CD14-positive monocyte (primary cell): ENCODE data around the gene BRD9. TPM values are rescaled to one million over a fixed set of nuclear protein-coding genes. Genes with fewer than 3 reads are reported as not detected.

Source experiments
- DNase-seq, 3 donors: peaks; one replicate each; pipeline ENCODE4 v3.0.0-alpha.2; 2011 to 2022
- H2AFZ ChIP-seq: 2 replicates; pipeline ENCODE4 v1.6.0; 2012; ENCODE audit warnings: mild to moderate bottlenecking, low read depth, low read length, inconsistent platforms; ENCODE audit not compliant: insufficient read depth, poor library complexity, severe bottlenecking
- H3K27ac ChIP-seq, 2 donors: 1 replicate in 1 of 2; 2 replicates in 1 of 2; pipeline ENCODE4 v1.5.1; 2012 to 2013; ENCODE audit warnings: low read length in 2 of 2, control low read depth in 1 of 2, inconsistent platforms in 1 of 2, low read depth in 1 of 2, mild to moderate bottlenecking in 1 of 2
- H3K27me3 ChIP-seq, 2 donors: one replicate each; pipeline versions ENCODE4 v1.6.0 to v1.6.1; 2011 to 2013; ENCODE audit warnings: low read length in 2 of 2; ENCODE audit not compliant: control insufficient read depth in 2 of 2, insufficient read depth in 2 of 2
- H3K36me3 ChIP-seq, 2 donors: replicated peaks in 1 of 2; 1 replicate in 1 of 2; 2 replicates in 1 of 2; pipeline versions ENCODE4 v1.5.1 to v1.6.1; 2012 to 2013; ENCODE audit warnings: low read length in 2 of 2, control low read depth in 1 of 2, inconsistent platforms in 1 of 2, mild to moderate bottlenecking in 1 of 2; ENCODE audit not compliant: insufficient read depth in 2 of 2, control insufficient read depth in 1 of 2
- H3K4me1 ChIP-seq, 2 donors: 1 replicate in 1 of 2; 2 replicates in 1 of 2; pipeline versions ENCODE4 v1.5.1 to v1.6.1; 2012 to 2013; ENCODE audit warnings: low read length in 2 of 2, control low read depth in 1 of 2, inconsistent platforms in 1 of 2, mild to moderate bottlenecking in 1 of 2, moderate library complexity in 1 of 2; ENCODE audit not compliant: insufficient read depth in 2 of 2, control insufficient read depth in 1 of 2
- H3K4me2 ChIP-seq: replicated peaks from 2 replicates; pipeline ENCODE3; 2012; ENCODE audit warnings: low read length, moderate library complexity, mild to moderate bottlenecking; ENCODE audit not compliant: poor library complexity, severe bottlenecking; ENCODE audit errors: extremely low read depth
- H3K4me3 ChIP-seq, 3 experiments: fragments of 200-600 bp in 1 of 3; sonication (generic) in 1 of 3; replicated peaks in 1 of 3; 1 replicate in 2 of 3; 2 replicates in 1 of 3; pipeline ENCODE4 v1.5.1; 2011 to 2013; ENCODE audit warnings: low read length in 3 of 3, mild to moderate bottlenecking in 3 of 3, control low read depth in 2 of 3, low read depth in 2 of 3, inconsistent platforms in 1 of 3, moderate library complexity in 1 of 3
- H3K79me2 ChIP-seq: 2 replicates; pipeline ENCODE4 v1.6.0; 2012; ENCODE audit warnings: mild to moderate bottlenecking, control low read depth, inconsistent platforms, low read length, moderate library complexity; ENCODE audit not compliant: insufficient read depth
- H3K9ac ChIP-seq: 2 replicates; pipeline ENCODE4 v1.6.0; 2017; ENCODE audit warnings: low read length, mild to moderate bottlenecking; ENCODE audit not compliant: insufficient read depth, poor library complexity, severe bottlenecking
- H3K9me3 ChIP-seq, 2 donors: replicated peaks in 1 of 2; 1 replicate in 1 of 2; 2 replicates in 1 of 2; pipeline versions ENCODE4 v1.5.1 to v1.6.1; 2012 to 2013; ENCODE audit warnings: low read length in 2 of 2, control low read depth in 1 of 2; ENCODE audit not compliant: control insufficient read depth in 1 of 2, insufficient read depth in 1 of 2
- H4K20me1 ChIP-seq: 2 replicates; pipeline ENCODE4 v1.6.0; 2012; ENCODE audit warnings: mild to moderate bottlenecking, low read length, control low read depth, moderate library complexity; ENCODE audit not compliant: insufficient read depth
- H3K27ac Mint-ChIP-seq, 7 donors: one replicate each; pipeline ENCODE4 v1.8.0; 2020; ENCODE audit warnings: mild to moderate bottlenecking in 7 of 7, mixed read lengths in 7 of 7, moderate library complexity in 6 of 7, inconsistent platforms in 2 of 7
- H3K27me3 Mint-ChIP-seq, 3 donors: one replicate each; pipeline ENCODE4 v1.8.0; 2021 to 2022; ENCODE audit warnings: low read depth in 3 of 3, mild to moderate bottlenecking in 3 of 3, mixed read lengths in 3 of 3, moderate library complexity in 3 of 3, inconsistent platforms in 1 of 3
- H3K36me3 Mint-ChIP-seq, 2 donors: one replicate each; pipeline ENCODE4 v1.8.0; 2020; ENCODE audit warnings: mixed read lengths in 2 of 2, inconsistent platforms in 1 of 2, mild to moderate bottlenecking in 1 of 2
- H3K4me1 Mint-ChIP-seq: one replicate; pipeline ENCODE4 v1.8.0; 2020; ENCODE audit warnings: mild to moderate bottlenecking, mixed read lengths
- H3K4me3 Mint-ChIP-seq, 2 donors: one replicate each; pipeline ENCODE4 v1.8.0; 2020; ENCODE audit warnings: mild to moderate bottlenecking in 2 of 2, mixed read lengths in 2 of 2, moderate library complexity in 1 of 2
- H3K9me3 Mint-ChIP-seq, 7 donors: one replicate each; pipeline ENCODE4 v1.8.0; 2020 to 2022; ENCODE audit warnings: mixed read lengths in 7 of 7, mild to moderate bottlenecking in 6 of 7, moderate library complexity in 6 of 7, inconsistent platforms in 2 of 7
- WGBS: methylation state at CpG from one replicate; pipeline ENCODE4 v1.1.5; 2013; ENCODE audit warnings: missing lambda C conversion rate; ENCODE audit not compliant: insufficient coverage; 5-methylcytosine and 5-hydroxymethylcytosine counted together
- intact Hi-C, 2 donors: fragments of 100-400 bp; cut with micrococcal nuclease; formaldehyde crosslinking; loops; one replicate each; pipeline versions ENCODE4 v1.15.0 to v1.15.1; 2023
- polyA plus RNA-seq, 3 donors: library from polyadenylated mRNA; depleted of rRNA in 1 of 3; unstranded in 2 of 3; stranded (reverse) in 1 of 3; fragments of 300-500 nt in 2 of 3; fragments of >200 nt in 1 of 3; fragmentation: Illumina TruSeq in 2 of 3; gene quantifications; 1 replicate in 2 of 3; 2 replicates in 1 of 3; pipeline ENCODE4 v1.2.3, GENCODE V29; 2012 to 2021
- TF ChIP-seq, protein P1 (sequence below): fragments of 200-600 bp; IDR thresholded peaks from one replicate; pipeline ENCODE4 v1.8.0; 2022; ENCODE audit warnings: antibody characterized with exemption, mild to moderate bottlenecking

BRD9 gene
- polyA plus RNA-seq, 3 donors: 5.3 to 22.7 (median 9.3) TPM

GRCh38 chr5:851553-851952 lies 41.0 kb downstream of the BRD9 start:
- Histone ChIP-seq H4K20me1 (no peaks in the 10 kb centered on the region), H3K79me2 (no peaks in the 10 kb centered on the region), H3K9me3 (no peaks in the 10 kb centered on the region), H2AFZ (no peak overlapping the region), H3K9ac (no peak overlapping the region), H3K27ac (no peak overlapping the region), H3K4me3 (no peak overlapping the region), H3K4me2 (no peak overlapping the region), H3K27me3 (no peaks in the 10 kb centered on the region), H3K36me3 (no peaks in the 10 kb centered on the region), H3K4me1 (no peaks in the 10 kb centered on the region)
- Mint-ChIP-seq H3K27ac (peak overlapping the region in 1 of 7 donors; percentile 42), H3K36me3 (no peaks in the 10 kb centered on the region), H3K9me3 (no peaks in the 10 kb centered on the region), H3K4me3 (no peak overlapping the region), H3K4me1 (no peaks in the 10 kb centered on the region), H3K27me3 (peaks cover 4 to 7% (median 4%) of the 10 kb centered on the region in 3 donors)
- TF ChIP-seq, protein P1, sequence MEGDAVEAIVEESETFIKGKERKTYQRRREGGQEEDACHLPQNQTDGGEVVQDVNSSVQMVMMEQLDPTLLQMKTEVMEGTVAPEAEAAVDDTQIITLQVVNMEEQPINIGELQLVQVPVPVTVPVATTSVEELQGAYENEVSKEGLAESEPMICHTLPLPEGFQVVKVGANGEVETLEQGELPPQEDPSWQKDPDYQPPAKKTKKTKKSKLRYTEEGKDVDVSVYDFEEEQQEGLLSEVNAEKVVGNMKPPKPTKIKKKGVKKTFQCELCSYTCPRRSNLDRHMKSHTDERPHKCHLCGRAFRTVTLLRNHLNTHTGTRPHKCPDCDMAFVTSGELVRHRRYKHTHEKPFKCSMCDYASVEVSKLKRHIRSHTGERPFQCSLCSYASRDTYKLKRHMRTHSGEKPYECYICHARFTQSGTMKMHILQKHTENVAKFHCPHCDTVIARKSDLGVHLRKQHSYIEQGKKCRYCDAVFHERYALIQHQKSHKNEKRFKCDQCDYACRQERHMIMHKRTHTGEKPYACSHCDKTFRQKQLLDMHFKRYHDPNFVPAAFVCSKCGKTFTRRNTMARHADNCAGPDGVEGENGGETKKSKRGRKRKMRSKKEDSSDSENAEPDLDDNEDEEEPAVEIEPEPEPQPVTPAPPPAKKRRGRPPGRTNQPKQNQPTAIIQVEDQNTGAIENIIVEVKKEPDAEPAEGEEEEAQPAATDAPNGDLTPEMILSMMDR: no peak
- intact Hi-C loops: no loop called here
- WGBS: 93% methylated on average over 16 of the region's 16 CpGs
- no peak for DNase-seq

DNA sequence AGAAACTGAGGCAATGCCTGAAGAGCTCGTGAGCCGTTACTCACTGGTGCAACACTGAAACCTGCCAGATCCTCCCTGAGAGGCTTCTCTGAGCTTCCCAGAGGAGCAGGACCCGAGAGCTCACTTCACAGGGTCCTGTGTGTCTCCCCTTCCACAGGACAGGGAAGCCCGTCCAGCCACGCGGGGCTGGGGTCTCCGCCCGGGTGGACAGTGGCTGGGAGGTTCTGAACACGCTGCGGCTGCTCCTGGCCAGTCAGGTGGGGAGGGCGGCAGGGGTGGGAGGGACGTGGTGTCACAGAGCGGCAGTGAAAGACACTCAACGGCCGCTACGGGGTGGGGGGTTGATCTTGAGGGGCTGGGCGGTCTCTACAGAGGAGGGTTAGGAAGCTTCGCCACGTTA lies 41.5 kb downstream of the BRD9 start:
- Histone ChIP-seq H3K27me3 (no peaks in the 10 kb centered on the region), H3K9ac (no peak overlapping the region), H3K4me3 (no peak overlapping the region), H3K4me2 (no peak overlapping the region), H3K9me3 (no peaks in the 10 kb centered on the region), H3K27ac (no peak overlapping the region), H3K36me3 (no peaks in the 10 kb centered on the region), H3K79me2 (no peaks in the 10 kb centered on the region), H2AFZ (no peak overlapping the region), H4K20me1 (no peaks in the 10 kb centered on the region), H3K4me1 (no peaks in the 10 kb centered on the region)
- Mint-ChIP-seq H3K27ac (no peak overlapping the region), H3K4me3 (no peak overlapping the region), H3K4me1 (no peaks in the 10 kb centered on the region), H3K27me3 (peaks cover 4 to 7% (median 4%) of the 10 kb centered on the region in 3 donors), H3K36me3 (no peaks in the 10 kb centered on the region), H3K9me3 (no peaks in the 10 kb centered on the region)
- no peak for DNase-seq
- 81% methylated on average over 10 of the region's 19 CpGs for WGBS
- TF ChIP-seq, protein P1: no peak
- intact Hi-C loops: no loop called here
